LHCN-M2 (cell line): ENCODE measurements around the gene KDM4E. TPM values are rescaled to one million over a fixed set of nuclear protein-coding genes. Genes with fewer than 3 reads are reported as not detected.
"Not testable (repeated sequence)": the region's sequence is repeated elsewhere in the genome, so short reads cannot be mapped to it uniquely, and the experiment has no call there.

Experiments used
- DNase-seq: peaks from one replicate; pipeline ENCODE4 v3.0.0-alpha.2; 2012; ENCODE audit warnings: low read depth
- polyA plus RNA-seq: library from polyadenylated mRNA; unstranded; fragments of >200 nt; gene quantifications from one replicate; pipeline ENCODE4 v1.2.1, GENCODE V29; 2012; ENCODE audit warnings: missing spikeins
- total RNA-seq: library from RNA; depleted of rRNA; stranded (reverse); fragments of >200 nt; gene quantifications from 2 replicates; pipeline ENCODE4 v1.2.3, GENCODE V29; 2014; rRNA removed

Gene KDM4E
- not detected in 2 replicates for total RNA-seq
- not detected for polyA plus RNA-seq

GRCh38 chr11:95024958-95025357, at the start of gene KDM4E:
Gene KDM4E, plus strand, starts transcription at chr11:95025258. Its CDS starts 300 bp downstream, at chr11:95025558.
- no peak for DNase-seq

GRCh38 chr11:94975599-94975998, 49.5 kb upstream of the KDM4E start:
- DNase-seq, result no peak

GRCh38 chr11:94987378-94987777, 37.7 kb upstream of the KDM4E start:
- DNase-seq, result no peak

- no peak for DNase-seq
Observed at GRCh38 chr11:94988748-94989147, 36.3 kb upstream of the KDM4E start.

GRCh38 chr11:94993400-94993943, 31.6 kb upstream of the KDM4E start:
- DNase-seq, result no peak

- DNase-seq, result no peak
Observed at GRCh38 chr11:94997437-94997836, 27.6 kb upstream of the KDM4E start.

GRCh38 chr11:94998285-94998684, 26.8 kb upstream of the KDM4E start:
- no peak for DNase-seq

- no peak for DNase-seq
Observed at GRCh38 chr11:95003716-95004115, 21.3 kb upstream of the KDM4E start.

- DNase-seq, result no peak
Observed at GRCh38 chr11:95005642-95006041, 19.4 kb upstream of the KDM4E start.

- DNase-seq, result no peak
Observed at GRCh38 chr11:95011376-95011775, 13.7 kb upstream of the KDM4E start.

- no peak for DNase-seq
Observed at GRCh38 chr11:95014184-95014821, 10.8 kb upstream of the KDM4E start.

GRCh38 chr11:95016139-95016538, 8.9 kb upstream of the KDM4E start:
- DNase-seq, result no peak

GRCh38 chr11:95021468-95021867, 3.6 kb upstream of the KDM4E start:
- not testable (repeated sequence) for DNase-seq

GRCh38 chr11:95025594-95025993, 536 bp downstream of the KDM4E start:
- not testable (repeated sequence) for DNase-seq

- DNase-seq, result no peak
Observed at GRCh38 chr11:95028357-95028756, 3.3 kb downstream of the KDM4E start.

GRCh38 chr11:95033051-95033450, 8.0 kb downstream of the KDM4E start:
- DNase-seq, result no peak

- no peak for DNase-seq
Observed at GRCh38 chr11:95035316-95035715, 10.3 kb downstream of the KDM4E start.

- not testable (repeated sequence) for DNase-seq
Observed at GRCh38 chr11:95037356-95038035, 12.4 kb downstream of the KDM4E start.

GRCh38 chr11:95042239-95042638, 17.2 kb downstream of the KDM4E start:
- no peak for DNase-seq

- DNase-seq, result no peak
Observed at GRCh38 chr11:95042906-95043305, 17.8 kb downstream of the KDM4E start.

GRCh38 chr11:95044010-95044409, 19.0 kb downstream of the KDM4E start:
- no peak for DNase-seq

GRCh38 chr11:95045812-95046211, 20.8 kb downstream of the KDM4E start:
- DNase-seq, result no peak

GRCh38 chr11:95049122-95049521, 24.1 kb downstream of the KDM4E start, which contains the start of gene KDM4F:
Gene KDM4F, plus strand, starts transcription at chr11:95049422.
- DNase-seq, result not testable (repeated sequence)
